Measurements from ENCODE around the gene RUNX1.

DNA sequence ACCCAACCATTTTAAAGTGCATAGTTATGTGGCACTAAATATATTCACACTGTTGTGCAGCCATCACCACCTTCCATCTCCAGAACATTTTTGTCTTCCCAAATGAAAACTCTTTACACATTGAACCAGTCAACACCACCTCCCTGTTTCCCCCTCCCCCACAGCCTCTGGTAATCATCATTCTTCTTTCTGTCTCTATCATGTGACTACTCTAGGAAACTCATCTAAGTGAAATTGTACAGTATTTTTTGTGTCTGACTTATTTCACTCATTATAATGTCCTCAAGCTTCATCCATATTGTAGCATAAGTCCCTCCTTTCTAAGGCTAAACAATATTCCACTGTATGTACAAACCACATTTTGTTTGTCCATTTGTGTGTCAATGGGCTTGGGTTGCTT, 128.0 kb downstream of the RUNX1 start:
- TF ChIP-seq, protein P1, sequence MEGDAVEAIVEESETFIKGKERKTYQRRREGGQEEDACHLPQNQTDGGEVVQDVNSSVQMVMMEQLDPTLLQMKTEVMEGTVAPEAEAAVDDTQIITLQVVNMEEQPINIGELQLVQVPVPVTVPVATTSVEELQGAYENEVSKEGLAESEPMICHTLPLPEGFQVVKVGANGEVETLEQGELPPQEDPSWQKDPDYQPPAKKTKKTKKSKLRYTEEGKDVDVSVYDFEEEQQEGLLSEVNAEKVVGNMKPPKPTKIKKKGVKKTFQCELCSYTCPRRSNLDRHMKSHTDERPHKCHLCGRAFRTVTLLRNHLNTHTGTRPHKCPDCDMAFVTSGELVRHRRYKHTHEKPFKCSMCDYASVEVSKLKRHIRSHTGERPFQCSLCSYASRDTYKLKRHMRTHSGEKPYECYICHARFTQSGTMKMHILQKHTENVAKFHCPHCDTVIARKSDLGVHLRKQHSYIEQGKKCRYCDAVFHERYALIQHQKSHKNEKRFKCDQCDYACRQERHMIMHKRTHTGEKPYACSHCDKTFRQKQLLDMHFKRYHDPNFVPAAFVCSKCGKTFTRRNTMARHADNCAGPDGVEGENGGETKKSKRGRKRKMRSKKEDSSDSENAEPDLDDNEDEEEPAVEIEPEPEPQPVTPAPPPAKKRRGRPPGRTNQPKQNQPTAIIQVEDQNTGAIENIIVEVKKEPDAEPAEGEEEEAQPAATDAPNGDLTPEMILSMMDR (IDR thresholded peaks at IDR 0.05 in 8 of 11, conservative IDR thresholded peaks at IDR 0.05 in 3 of 11): no peak
- TF ChIP-seq POLR2A (IDR thresholded peaks at IDR 0.05): no peak

All from spleen (tissue), 7 donors.